Neural cell (in vitro differentiated cells): ENCODE results near the gene HPSE2.

Experiments used
- EP300 ChIP-seq: fragments of 450-650 bp; conservative IDR thresholded peaks from 2 replicates; pipeline ENCODE4 v1.6.1; 2014; ENCODE audit warnings: antibody characterized with exemption, mild to moderate bottlenecking, moderate library complexity; ENCODE audit not compliant: poor library complexity, severe bottlenecking
- REST ChIP-seq: IDR thresholded peaks from 2 replicates; pipeline ENCODE4 v1.6.1; 2012; ENCODE audit warnings: borderline replicate concordance
- SMC3 ChIP-seq: fragments of 450-650 bp; conservative IDR thresholded peaks from 2 replicates; pipeline ENCODE4 v1.6.1; 2014; ENCODE audit warnings: antibody characterized with exemption, mild to moderate bottlenecking, moderate library complexity; ENCODE audit not compliant: poor library complexity
- TF ChIP-seq, protein P1 (sequence below): fragments of 450-650 bp; IDR thresholded peaks from 2 replicates; pipeline ENCODE4 v1.5.1; 2014; ENCODE audit warnings: antibody characterized with exemption, mild to moderate bottlenecking, moderate library complexity; ENCODE audit not compliant: poor library complexity, severe bottlenecking

DNA sequence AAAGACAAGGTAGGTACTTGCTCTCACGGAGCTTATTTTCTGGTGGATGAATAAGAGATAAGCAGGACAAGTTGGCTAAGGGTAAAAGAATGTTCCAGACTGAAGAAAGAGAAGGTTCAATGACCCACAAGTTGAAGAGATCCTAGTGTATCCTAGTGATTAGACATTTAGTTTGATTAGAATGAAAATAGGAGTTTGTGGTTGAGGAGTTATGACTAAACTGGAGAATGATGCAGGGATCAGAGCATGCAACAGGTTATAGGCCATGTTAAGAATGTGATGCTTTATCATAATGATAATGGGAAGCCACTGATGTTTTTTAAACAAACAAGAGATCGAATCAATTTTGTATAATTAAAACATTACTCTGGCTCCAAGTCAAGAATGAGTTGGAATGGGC, 357.2 kb downstream of the HPSE2 start:
- TF ChIP-seq REST (no peak), SMC3 (no peak), EP300 (no peak)
- TF ChIP-seq, protein P1, sequence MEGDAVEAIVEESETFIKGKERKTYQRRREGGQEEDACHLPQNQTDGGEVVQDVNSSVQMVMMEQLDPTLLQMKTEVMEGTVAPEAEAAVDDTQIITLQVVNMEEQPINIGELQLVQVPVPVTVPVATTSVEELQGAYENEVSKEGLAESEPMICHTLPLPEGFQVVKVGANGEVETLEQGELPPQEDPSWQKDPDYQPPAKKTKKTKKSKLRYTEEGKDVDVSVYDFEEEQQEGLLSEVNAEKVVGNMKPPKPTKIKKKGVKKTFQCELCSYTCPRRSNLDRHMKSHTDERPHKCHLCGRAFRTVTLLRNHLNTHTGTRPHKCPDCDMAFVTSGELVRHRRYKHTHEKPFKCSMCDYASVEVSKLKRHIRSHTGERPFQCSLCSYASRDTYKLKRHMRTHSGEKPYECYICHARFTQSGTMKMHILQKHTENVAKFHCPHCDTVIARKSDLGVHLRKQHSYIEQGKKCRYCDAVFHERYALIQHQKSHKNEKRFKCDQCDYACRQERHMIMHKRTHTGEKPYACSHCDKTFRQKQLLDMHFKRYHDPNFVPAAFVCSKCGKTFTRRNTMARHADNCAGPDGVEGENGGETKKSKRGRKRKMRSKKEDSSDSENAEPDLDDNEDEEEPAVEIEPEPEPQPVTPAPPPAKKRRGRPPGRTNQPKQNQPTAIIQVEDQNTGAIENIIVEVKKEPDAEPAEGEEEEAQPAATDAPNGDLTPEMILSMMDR: no peak
